Measurements from ENCODE around the gene ING1.
"Not testable (repeated sequence)": the region's sequence is repeated elsewhere in the genome, so short reads cannot be mapped to it uniquely, and the experiment has no call there.

ING1 gene, protein sequence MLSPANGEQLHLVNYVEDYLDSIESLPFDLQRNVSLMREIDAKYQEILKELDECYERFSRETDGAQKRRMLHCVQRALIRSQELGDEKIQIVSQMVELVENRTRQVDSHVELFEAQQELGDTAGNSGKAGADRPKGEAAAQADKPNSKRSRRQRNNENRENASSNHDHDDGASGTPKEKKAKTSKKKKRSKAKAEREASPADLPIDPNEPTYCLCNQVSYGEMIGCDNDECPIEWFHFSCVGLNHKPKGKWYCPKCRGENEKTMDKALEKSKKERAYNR

DNA sequence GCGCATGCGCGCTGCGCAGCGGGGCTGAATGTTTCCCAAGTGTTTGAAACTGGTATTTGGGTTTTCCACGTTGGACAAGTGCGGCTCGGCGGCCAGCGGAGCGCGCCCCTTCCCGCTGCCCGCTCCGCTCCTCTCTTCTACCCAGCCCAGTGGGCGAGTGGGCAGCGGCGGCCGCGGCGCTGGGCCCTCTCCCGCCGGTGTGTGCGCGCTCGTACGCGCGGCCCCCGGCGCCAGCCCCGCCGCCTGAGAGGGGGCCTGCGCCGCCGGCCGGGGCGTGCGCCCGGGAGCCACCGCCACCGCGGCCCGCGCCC, at the start of gene ING1:
TSS of gene ING1 (plus strand) at position 59 of the 311 bp plus-strand sequence. CDS start 450 bp downstream, outside the sequence.
- DNase-seq (ENCODE audit: low spot score): no peak

DNA sequence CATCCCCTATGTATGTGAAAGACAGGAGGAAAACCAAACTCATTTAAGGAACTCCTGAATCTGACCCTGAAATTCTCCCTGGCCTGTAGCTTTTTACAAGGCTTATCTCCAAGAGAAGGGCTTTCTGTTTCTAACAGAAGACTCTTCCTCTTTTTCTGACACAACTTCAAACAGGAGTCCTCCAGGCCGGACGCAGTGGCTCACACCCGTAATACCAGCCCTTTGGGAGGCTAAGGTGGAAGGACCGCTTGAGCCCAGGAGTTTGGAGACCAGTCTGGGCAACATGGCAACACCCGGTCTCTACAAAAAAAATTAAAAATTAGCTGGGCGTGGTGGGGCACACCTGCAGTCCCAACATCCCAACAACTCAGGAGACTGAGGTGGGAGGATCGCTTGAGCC, 49.5 kb upstream of the ING1 start:
- no peak for DNase-seq (ENCODE audit: low spot score)

DNA sequence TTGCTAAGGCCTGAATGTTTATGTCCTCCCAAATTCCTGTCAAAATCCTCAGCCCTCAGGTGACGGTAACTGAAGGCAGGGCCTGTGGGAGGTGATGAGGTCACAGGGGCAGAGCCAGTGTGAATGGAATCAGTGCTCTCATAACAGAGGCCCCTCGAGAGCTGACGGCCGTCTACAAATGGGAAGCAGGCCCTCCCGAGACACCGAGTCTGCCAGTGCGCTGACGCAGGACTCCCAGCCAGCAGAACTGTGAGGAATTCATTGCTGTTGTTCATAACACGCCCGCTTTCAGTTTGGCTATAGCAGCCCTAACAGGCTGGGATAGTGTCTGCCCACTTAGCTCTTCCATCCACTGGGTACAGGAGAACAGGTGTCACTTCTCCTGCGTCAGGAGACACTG, 48.8 kb upstream of the ING1 start:
- no peak for DNase-seq (ENCODE audit: low spot score)

DNA sequence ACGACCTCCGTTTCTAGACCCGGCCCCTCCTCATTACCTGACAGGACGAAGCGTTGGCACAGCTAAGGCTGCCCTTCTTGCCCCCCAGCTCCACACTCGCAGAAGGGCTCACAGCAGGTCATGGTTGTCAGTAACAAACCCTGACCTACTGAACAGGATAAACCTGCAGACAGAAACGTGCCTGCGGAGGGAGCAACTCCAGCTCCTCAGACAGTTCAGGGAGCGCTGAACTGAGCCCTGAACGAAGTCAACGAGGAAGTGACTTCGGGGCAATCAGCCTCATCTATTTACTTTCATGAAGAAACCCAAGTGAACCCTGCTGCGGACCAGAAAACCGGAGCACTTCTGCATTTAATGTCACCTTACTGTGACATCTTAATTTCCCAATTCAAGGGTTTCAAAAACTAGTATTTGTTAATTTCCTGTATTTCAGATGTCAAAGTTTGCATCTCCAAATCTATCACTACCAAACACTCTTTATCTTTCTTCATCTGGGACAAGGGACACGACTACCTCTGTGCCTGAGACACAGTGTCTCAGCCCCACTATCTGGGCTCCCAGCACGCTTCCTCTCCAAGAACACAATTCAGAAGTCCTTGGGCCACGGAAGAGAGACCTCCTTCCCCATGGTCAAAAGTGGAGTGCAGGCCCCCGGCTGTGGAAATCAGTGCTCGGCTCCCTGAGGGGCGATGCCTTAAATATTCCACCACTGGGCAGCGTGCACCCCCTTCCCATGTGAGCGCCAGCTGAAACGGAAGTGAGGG, 47.8 kb upstream of the ING1 start:
- no peak for DNase-seq (ENCODE audit: low spot score)

DNA sequence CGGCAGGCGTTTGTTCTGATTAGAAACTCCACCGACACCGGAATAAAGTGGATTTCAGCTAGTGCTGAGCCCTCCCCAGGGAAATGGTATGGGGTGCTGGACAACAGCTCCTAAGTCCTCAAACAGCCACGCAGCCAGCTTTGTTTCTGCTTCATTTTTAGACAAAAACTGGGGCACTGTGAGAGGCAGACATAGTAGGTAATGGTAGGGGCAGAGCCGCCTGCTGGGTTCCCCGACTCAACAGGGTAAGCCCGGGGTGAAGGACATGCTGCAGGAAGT, 47.3 kb upstream of the ING1 start:
- DNase-seq (ENCODE audit: low spot score): no peak

DNA sequence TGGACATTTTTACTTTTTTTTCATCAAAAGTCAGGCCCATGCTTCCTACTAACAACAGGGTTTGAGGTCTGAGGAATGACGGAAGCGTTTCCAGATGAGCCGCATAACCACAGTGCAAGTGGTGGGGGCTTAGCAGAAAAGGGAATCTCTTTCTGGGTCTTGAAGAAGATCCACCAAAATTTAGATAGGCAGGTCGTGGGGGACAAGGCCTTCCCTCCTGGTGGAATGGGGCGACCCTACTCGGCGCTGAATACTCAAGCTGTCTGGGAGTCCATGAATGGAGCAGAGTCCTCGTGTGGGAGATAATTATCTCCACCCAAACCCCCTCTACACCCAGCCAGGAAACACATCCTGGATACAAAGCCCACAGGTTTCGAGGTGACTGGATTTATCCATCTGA, 44.5 kb upstream of the ING1 start:
- DNase-seq (ENCODE audit: low spot score): no peak

DNA sequence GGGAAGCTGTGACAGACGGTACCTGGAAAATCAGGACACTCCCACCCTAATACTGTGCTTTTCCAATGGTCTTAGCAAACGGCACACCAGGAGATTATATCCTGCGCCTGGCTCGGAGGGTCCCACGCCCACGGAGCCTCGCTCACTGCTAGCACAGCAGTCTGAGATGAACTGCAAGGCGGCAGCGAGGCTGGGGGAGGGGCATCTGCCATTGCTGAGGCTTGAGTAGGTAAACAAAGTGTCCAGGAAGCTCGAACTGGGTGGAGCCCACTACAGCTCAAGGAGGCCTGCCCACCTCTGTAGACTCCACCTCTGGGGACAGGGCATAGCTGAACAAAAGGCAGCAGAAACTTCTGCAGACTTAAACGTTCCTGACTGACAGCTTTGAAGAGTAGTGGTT, 43.7 kb upstream of the ING1 start:
- not testable (repeated sequence) for DNase-seq (ENCODE audit: low spot score)

DNA sequence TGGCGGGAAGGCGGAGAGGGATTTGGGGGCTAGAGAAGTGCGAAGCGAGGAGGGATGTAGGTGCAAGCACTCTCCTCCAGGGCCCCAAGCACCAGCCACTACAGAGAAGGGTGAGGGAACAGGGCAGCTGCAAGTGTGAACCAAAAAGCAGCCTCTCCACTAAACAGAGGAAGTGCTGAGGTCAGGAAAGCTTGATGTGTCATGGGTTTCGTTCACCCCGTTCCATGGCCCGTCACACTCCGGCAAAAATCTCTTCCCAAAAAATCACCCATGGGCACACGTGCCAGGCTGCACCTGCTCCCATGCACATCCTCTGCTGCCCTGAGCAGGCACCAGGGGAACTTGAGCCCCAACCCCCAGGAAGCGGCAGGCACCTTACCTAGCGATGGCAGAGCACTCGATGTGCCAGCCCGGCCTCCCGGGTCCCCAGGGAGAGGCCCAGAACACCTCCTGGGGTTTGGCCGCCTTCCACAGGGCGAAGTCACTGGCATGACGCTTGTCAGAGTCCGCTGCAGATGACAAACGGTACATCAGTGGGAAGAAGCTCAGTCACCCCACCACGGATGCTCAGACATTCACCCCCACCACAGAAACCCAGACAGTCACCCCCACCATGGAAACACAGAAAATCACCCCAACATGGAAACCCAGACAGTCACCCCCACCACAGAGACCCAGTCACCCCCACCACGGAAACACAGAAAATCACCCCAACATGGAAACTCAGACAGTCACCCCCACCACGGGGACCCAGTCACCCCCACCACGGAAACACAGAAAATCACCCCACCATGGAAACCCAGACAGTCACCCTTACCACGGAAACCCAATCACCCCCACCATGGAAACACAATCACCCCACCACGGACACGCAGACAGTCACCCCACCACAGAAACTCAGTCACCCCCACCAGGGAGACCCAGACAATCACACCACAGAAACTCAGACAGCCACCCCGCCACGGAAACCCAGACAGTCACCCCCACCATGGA, 36.6 kb upstream of the ING1 start:
- no peak for DNase-seq (ENCODE audit: low spot score)

DNA sequence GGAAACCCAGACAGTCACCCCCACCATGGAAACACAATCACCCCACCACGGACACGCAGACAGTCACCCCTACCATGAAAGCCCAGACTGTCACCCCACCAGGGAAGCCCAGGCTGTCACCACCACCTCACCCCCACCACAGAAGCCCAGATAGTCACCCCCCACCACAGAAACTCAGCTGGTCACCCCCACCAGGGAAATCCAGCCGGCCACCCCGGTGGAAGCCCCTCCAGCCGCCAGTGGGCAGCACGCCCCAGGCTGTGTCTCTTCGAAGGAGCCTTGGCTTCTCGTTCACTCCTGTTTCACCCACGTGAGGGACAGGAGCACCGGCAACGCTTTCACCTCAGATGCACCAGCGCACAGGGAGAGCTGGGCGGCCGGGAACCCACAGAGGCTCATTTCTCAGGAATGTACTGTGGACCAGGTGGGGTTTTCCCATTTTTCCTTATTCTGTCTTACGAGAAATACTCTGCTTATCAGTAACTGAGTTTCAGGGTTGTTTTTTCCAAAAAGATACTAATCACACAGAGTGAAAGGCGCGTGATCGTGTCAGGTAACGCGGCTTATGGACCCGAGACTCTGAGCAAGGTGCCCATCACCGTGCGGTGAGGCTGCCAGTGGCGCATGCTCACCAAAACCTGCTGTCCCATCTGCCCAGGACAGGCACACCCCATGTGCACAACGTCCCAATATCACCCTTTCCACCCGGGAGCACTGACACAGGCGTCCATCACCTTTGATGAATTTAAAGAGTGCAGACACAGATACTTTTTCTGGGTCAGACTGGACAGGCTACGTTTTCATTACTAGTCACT, 35.6 kb upstream of the ING1 start:
- no peak for DNase-seq (ENCODE audit: low spot score)

DNA sequence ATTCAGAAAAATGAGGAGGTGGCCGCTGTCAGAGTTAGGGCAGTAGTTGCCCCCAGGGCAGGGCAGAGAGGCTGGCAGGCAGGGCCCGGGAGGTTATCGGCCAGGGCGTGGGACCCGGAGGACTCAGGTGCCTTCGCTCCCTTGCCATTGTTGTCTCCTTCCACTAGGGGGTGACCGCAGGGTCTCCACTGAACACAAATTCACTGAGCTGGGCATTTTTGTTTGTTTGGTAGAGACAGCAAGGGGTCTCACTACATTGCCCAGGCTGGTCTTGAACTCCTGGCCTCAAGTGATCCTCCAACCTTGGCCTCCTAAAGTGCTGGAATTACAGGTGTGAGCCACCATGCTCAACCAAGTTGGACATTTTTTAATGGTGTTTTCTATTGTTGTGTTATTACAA, 32.6 kb upstream of the ING1 start:
- DNase-seq (ENCODE audit: low spot score): peak; percentile 57

DNA sequence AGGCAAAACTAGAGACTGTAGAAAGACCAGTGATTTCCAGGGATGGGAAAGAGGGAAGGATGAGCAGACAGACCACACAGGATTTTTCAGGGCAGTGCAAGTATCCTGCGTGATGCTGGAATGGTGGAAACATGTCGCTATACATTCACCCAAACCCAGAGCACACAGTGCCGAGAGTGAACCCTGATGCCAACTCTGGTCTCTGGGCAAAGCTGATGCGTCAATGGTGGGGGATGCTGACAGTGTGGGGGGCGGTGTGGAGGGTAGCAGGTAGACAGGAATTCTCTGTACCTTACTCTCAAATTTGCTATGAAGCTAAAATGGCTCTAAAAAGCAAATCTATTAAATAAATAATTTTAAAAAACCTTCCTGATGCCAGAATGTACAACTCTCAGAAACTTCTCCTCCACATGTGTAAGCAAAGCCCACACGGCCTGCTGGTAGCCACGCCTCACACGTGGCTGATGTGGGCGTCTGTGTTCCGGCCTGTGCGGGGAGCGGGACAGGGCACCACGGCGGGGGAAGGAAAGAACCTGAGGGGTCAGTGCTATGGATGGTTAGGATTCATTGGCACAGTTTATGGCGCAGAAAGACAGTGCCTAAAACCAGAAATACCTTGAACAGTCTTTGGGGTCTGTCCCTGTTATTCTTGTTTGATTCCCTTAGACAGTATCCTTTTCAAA, 31.5 kb upstream of the ING1 start:
- no peak for DNase-seq (ENCODE audit: low spot score)

DNA sequence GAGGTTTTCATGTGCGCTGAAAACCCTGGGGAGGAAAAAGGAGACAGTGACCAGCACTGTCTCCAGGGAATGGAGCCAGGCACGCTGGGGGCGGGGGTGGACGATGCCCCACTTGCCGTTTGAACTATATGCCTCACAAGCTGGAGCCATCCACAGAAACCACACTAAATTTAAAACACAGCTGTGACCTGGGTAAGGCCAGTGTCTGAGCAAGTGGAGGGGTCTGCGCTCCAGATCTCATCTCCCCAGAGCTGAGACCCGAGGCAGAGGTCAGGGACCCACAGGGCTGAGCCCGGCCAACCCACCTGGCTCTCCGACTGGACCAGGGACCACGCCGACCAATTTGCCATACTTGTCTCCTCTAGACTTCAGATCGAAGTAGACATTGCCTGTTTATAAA, 30.8 kb upstream of the ING1 start:
- DNase-seq (ENCODE audit: low spot score): no peak

DNA sequence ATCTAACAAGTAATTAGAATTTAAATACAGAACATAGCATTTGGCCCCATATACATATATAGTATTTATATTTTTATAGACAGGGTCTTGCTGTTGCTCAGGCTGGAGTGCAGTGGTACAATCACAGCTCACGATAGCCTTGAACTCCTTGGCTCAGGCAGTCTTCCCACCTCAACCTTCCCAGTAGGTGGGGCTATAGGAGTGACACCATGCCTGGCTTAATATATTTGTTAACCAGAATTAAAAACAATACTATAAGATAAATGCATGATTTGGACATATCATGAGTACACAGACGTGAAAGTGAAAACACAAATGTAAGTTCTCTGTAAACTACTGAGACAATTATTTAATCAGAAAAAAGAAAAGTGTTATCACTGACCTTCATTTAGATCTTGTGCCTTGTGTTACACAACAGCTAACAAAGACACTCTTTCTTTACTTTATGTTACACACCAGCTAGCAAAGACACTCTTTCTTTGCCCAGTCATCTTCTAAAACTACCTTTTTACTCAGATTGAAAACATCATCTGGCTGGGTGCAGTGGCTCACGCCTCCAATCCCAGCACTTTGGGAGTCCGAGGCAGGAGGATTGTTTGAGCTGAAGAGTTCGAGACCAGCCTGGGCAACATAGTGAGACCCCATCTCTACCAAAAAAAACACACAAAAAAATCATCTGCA, 30.2 kb upstream of the ING1 start:
- DNase-seq (ENCODE audit: low spot score): no peak

DNA sequence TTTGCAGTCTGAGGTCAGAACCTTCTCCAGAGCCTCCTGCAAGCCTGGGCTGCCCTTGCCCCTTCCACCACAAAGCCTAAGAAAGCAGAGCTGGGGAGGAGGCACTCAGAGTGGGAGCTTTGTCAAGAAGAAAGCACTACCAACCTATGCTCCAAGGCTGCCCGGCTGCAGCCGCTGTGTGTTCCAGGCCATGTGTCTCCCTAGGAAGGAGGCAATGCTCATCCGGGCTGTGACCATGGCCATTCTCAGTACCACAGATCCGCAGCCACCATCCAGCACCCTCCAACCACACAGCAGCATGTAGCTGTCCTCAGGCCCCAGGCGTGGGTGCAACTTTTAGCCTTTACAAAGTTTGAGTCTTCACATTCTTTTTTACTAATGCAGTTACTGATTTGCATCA, 29.6 kb upstream of the ING1 start:
- DNase-seq (ENCODE audit: low spot score): no peak

DNA sequence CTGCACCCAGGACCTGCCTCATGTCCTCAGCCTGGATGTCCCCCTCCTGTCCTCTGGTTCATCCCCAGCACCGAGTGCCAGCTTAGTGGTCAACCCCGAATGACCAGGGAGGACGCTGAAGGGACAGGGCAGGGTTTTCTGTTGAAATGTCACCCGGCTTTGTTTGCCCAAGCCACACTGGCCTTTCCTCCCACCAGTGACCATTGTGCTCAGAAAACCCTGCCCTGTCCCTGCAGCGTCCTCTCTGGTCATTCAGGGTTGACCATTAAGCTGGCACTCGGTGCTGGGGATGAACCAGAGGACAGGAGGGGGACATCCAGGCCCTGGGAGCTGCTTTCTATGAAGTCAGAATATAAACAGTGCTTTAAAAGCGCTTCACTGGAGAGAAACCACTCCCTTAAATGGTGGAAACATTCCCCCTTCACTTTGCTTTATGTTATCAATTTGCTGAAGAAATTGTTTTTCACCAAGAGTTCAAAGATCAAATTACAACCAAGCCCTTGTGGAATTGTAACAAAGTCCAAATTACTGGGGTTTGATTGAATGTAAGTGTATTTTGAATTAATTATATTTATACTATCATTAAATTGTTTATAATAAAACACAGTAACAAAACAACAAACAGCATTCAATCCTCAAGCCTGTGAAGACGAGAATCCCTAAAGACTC, 29.0 kb upstream of the ING1 start:
- DNase-seq (ENCODE audit: low spot score): no peak

DNA sequence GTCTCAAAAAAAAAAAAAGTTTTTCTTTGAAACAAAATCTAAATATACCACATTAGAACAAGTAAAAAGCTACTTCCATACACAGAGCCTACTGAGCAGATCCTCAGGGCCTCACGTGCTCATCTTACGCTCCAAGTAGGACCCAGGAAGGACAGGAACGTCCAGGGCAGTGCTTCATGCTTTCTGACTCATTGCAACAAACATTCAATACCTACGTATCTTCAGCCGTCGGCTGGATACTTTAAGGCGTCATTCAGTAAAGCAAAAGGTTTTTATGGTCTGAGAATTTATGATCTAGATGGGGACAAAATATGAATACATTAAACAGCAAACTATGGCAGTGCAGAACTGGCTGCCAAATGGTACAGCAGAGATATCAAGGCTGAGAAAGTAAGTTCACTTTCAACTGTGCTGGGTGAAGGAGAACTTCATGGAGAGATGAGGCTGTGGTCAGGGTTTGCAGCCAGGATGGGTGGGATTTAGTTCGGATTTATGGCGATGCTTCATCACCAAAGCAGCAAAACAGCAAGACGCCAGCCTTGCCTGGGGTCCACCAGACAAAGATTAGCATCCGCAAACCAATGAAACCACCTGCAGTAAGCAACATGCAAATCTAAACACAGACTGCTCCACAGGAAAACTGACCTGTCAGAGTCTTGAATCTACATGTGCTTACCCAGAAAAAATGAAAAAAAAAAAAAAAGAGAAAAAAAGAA, 28.0 kb upstream of the ING1 start:
- DNase-seq (ENCODE audit: low spot score): no peak

DNA sequence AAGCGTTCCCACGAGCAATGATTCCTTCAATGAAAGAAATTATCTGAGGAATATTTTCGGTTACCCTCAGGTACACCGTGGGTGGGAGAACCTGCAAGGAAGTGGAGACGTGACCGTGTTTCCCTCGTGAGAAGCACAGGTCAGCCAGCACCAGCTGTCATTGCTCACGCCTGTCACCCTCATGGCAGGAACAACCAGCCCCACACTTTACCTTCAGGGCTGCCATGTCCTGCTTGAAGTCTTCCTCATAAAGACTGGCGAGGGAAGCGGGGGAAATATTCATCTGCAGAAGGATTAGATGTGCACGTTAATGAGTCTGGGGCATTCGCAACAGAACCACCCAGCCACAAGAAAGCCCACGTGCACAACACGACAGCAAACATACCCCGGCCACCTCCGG, 25.8 kb upstream of the ING1 start:
- DNase-seq (ENCODE audit: low spot score): no peak

DNA sequence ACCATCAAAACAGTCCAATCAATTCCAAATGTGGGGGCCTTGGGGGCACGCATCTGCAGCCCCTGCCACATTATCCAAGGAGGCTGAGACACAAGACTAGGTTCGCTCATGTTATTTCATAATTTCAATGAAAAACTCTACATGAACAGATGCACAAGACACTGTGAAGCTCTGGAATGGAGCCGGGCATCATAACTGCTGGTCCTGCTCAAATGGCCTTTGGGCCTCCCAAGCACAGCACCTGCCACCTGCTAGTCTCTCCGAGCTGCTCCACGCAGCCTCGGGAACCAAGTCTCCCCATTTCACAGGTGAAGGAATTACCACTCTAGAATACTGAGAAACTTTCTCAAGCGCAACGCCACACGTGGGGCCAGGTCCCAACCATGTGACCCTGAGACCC, 24.5 kb upstream of the ING1 start:
- DNase-seq (ENCODE audit: low spot score): no peak

DNA sequence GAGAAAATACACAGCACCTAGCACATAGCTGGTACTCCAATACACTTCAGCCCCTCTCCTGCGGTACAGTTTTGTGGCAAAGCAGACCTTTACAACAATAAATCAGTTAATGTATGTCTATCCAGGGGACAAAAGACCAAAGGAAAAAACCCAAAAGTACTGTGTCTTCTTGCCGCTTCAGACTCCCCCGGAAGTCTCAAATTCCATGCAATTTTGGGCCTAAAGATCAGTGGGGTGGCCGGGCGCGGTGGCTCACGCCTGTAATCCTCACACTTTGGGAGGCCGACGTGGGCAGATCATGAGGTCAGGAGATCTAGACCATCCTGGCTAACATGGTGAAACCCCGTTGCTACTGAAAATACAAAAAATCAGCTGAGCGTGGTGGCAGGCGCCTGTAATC, 23.8 kb upstream of the ING1 start:
- DNase-seq (ENCODE audit: low spot score): no peak

DNA sequence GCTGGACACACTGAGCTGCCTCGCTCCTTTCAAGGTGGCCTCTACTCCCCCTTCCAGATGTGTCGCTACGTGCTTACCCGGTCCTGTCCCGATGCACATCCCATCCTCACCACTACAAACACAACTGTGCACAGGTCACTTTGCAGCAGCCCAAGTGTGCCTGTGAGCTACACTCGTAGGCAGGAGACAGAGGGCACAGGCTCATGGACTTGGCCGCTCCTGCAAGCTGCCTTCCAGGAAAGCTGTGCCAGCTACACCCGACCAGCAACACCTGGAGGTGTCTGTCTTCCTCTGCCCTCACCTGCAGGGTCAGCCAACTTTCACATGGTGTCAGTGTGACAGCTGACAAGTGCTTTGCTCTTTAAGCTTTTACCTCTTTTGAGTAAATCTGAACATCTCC, 23.0 kb upstream of the ING1 start:
- DNase-seq (ENCODE audit: low spot score): no peak

Measured in HuH-7 (cell line).